SU-DHL-6 (cell line): ENCODE measurements around the gene JCAD.

ENCODE experiments used
- EZH2phosphoT487 ChIP-seq: fragments of 200-600 bp; sonication (generic), shearing (Covaris generic); conservative IDR thresholded peaks from 2 replicates; pipeline ENCODE4 v1.6.1; 2018; ENCODE audit warnings: mild to moderate bottlenecking, antibody characterized with exemption, low read length, moderate library complexity, mixed read lengths
- TF ChIP-seq, protein P1 (sequence below): fragments of 200-600 bp; sonication (generic); IDR thresholded peaks from one replicate; pipeline ENCODE4 v1.5.1; 2017; ENCODE audit warnings: antibody characterized with exemption, mild to moderate bottlenecking, low read length, moderate library complexity; ENCODE audit not compliant: insufficient read depth, poor library complexity, severe bottlenecking

DNA sequence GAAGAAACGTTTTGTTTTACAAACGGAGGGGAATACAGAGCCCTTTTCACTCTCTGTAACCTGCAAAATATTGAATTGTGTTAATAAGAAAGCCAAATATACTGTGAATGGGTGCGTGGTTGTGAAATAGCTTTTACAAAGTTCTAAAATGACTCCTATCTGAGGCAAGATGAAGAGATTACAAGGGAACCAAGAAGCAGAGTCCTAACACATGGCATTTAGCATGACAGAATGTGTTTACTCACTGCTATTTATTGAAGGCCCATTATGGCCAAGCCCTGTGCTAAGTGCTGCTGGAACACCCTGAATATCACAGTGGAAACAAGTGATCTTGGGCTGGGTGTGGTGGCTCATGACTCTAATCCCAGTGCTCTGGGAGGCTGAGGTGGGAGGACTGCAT lies 12.9 kb downstream of the JCAD start:
- TF ChIP-seq, protein P1, sequence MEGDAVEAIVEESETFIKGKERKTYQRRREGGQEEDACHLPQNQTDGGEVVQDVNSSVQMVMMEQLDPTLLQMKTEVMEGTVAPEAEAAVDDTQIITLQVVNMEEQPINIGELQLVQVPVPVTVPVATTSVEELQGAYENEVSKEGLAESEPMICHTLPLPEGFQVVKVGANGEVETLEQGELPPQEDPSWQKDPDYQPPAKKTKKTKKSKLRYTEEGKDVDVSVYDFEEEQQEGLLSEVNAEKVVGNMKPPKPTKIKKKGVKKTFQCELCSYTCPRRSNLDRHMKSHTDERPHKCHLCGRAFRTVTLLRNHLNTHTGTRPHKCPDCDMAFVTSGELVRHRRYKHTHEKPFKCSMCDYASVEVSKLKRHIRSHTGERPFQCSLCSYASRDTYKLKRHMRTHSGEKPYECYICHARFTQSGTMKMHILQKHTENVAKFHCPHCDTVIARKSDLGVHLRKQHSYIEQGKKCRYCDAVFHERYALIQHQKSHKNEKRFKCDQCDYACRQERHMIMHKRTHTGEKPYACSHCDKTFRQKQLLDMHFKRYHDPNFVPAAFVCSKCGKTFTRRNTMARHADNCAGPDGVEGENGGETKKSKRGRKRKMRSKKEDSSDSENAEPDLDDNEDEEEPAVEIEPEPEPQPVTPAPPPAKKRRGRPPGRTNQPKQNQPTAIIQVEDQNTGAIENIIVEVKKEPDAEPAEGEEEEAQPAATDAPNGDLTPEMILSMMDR: no peak
- TF ChIP-seq EZH2phosphoT487: no peak
